ENCODE measurements around the gene ETS1. TPM values are rescaled to one million over a fixed set of nuclear protein-coding genes. Genes with fewer than 3 reads are reported as not detected.

ETS1 gene
- polyA plus RNA-seq, 4 donors: 5.1 to 31.5 (median 20.9) TPM

DNA sequence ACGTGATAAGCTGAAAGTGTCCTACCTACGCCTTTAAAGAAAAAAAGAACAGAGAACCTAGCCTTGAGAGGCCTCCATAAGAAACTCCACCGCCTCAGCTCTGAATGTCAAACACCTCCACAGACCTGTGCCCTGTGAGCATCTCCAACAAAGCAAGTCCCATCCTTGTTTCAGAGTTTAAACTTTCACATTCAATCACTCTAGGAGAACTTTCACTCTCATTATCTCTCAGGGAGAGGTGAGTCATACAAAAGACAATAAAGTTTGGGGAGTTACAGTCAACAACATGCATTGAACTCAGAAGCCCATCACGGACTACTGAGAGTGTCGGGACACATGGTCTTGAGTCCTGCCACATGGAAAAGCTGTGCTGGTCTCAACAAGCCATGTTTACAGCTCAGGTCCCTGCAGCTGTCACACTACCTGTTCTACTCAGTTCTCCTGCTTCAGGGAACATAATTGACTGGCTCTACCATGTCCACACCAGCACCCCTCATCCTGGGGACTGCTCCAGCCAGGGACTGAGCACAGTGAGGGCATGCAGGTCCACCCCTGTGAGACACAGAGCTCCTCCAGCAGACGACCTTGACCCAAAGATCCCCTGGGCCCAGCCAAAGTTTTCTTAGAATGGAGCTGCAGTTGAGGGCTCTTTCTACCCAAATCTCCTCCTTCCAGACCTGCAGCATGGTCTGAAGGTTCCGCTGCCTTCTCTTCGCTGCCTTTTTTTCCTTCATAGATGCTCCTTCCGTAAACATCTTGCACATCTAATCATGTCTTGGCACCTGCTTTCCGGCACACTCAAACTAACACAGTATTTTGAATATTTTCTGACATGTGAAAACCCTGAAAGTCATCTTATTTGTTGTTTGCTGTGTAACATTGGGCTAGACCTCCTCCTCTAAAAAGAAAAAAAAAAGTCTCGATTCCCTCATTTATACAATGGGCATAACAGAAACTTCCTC lies 114.9 kb downstream of the ETS1 start:
- FAIRE-seq (no peak), DNase-seq (peak in 1 of 2 donors; percentile 78)
- no peaks in the 10 kb centered on the region for H3K27me3 ChIP-seq (ENCODE audit: control insufficient read depth in 3 of 3, insufficient read depth in 3 of 3, low read length in 3 of 3)
- 41 to 54% (median 43%) methylated on average over 11 of the region's 11 CpGs for WGBS, 3 donors
- peak overlapping the region in 2 of 3 donors; percentile 1 to 83 for H3K27ac ChIP-seq (ENCODE audit: low read depth in 1 of 3, low read length in 2 of 3)
- H3K36me3 ChIP-seq (ENCODE audit: control insufficient read depth in 3 of 3, insufficient read depth in 2 of 3, low read depth in 1 of 3, low read length in 3 of 3): peaks cover 0 to 26% (median 6%) of the 10 kb centered on the region in 3 donors
- H3K4me3 ChIP-seq (ENCODE audit: low read depth in 1 of 3, low read length in 3 of 3): no peak overlapping the region
- peaks cover 14 to 53% (median 45%) of the 10 kb centered on the region in 3 donors for H3K4me1 ChIP-seq (ENCODE audit: control insufficient read depth in 3 of 3, insufficient read depth in 2 of 3, low read depth in 1 of 3, low read length in 2 of 3)
- H3K9me3 ChIP-seq (ENCODE audit: control insufficient read depth in 2 of 2, insufficient read depth in 1 of 2, low read depth in 1 of 2, low read length in 1 of 2): no peaks in the 10 kb centered on the region

DNA sequence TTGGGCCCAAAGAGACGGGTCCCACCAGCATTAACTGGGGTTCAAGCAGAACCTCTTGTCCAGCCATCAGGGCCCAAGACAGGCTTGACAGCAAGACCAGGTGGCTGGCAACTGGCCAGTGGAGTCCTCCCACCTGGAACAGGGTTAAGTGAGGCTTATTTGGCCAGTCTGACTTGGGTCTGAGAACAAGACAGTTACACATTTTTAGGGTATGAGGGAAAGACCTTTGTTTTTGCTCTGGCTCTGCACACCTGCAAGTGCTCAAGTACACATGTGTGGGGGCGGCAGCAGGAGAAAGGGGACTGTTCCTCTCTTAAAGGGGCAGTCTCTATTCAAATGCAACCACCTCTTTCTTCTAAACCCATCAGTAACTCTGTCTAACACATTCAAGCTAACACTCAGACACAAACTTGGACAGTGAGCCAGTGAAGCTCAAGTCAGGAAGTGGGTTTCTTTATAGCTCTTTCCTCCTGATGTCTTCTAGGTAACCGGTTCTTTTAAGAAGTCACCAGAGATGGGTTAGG lies 116.2 kb downstream of the ETS1 start:
- H3K4me3 ChIP-seq (ENCODE audit: low read depth in 1 of 3, low read length in 3 of 3): no peak overlapping the region
- H3K27ac ChIP-seq (ENCODE audit: low read depth in 1 of 3, low read length in 2 of 3): peak overlapping the region in 2 of 3 donors; percentile 0 to 86
- FAIRE-seq (no peak), DNase-seq (peak in 1 of 2 donors; percentile 58)
- 54 to 78% (median 62%) methylated on average over 3 of the region's 3 CpGs for WGBS, 3 donors
- peaks cover 0 to 34% (median 5%) of the 10 kb centered on the region in 3 donors for H3K36me3 ChIP-seq (ENCODE audit: control insufficient read depth in 3 of 3, insufficient read depth in 2 of 3, low read depth in 1 of 3, low read length in 3 of 3)
- no peaks in the 10 kb centered on the region for H3K27me3 ChIP-seq (ENCODE audit: control insufficient read depth in 3 of 3, insufficient read depth in 3 of 3, low read length in 3 of 3)
- no peaks in the 10 kb centered on the region for H3K9me3 ChIP-seq (ENCODE audit: control insufficient read depth in 2 of 2, insufficient read depth in 1 of 2, low read depth in 1 of 2, low read length in 1 of 2)
- H3K4me1 ChIP-seq (ENCODE audit: control insufficient read depth in 3 of 3, insufficient read depth in 2 of 3, low read depth in 1 of 3, low read length in 2 of 3): peaks cover 14 to 50% (median 45%) of the 10 kb centered on the region in 3 donors

DNA sequence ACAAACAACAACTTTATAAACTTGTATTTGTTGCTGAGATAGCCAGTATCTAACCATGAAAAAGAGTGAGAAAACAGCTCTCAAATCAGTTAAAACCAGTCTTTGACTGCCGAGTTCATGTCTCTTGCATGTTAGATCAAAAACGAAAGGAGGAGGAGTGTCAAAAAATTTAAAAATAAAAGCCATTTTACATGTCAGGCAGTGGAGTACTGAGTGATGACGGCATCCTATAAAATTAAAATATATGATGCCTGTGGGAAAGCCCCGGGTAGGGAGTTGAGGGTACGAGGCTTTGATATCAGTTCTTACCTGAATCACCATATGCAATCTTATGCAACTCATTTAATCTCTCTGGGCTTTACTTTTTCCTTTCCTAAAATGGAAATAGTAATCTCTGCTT lies 117.3 kb downstream of the ETS1 start:
- no peaks in the 10 kb centered on the region for H3K9me3 ChIP-seq (ENCODE audit: control insufficient read depth in 2 of 2, insufficient read depth in 1 of 2, low read depth in 1 of 2, low read length in 1 of 2)
- FAIRE-seq: no peak
- peaks cover 0 to 40% (median 10%) of the 10 kb centered on the region in 3 donors for H3K36me3 ChIP-seq (ENCODE audit: control insufficient read depth in 3 of 3, insufficient read depth in 2 of 3, low read depth in 1 of 3, low read length in 3 of 3)
- no peak overlapping the region for H3K4me3 ChIP-seq (ENCODE audit: low read depth in 1 of 3, low read length in 3 of 3)
- DNase-seq: no peak
- no peak overlapping the region for H3K27ac ChIP-seq (ENCODE audit: low read depth in 1 of 3, low read length in 2 of 3)
- peaks cover 14 to 50% (median 42%) of the 10 kb centered on the region in 3 donors for H3K4me1 ChIP-seq (ENCODE audit: control insufficient read depth in 3 of 3, insufficient read depth in 2 of 3, low read depth in 1 of 3, low read length in 2 of 3)
- 56 to 67% (median 63%) methylated on average over 5 of the region's 5 CpGs for WGBS, 3 donors
- no peaks in the 10 kb centered on the region for H3K27me3 ChIP-seq (ENCODE audit: control insufficient read depth in 3 of 3, insufficient read depth in 3 of 3, low read length in 3 of 3)

DNA sequence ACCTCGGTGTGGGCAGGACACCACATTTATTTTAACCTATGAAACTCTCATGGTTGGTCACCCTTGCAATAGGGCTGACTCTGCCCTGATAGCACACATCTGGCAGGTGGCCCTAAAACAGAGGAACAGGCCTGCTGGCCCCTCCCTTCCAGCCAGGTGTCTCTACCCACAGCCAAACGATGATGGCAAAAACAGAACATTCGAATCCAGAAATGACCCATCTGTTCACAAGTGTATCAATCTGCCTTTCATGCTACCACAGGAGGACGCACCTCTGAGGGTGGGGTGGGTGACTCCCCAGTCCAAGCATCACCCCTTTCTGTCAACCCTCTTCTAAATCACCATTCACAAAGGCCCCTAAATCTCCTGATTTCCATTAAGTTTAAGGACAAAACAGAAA lies 118.1 kb downstream of the ETS1 start:
- peaks cover 14 to 43% (median 34%) of the 10 kb centered on the region in 3 donors for H3K4me1 ChIP-seq (ENCODE audit: control insufficient read depth in 3 of 3, insufficient read depth in 2 of 3, low read depth in 1 of 3, low read length in 2 of 3)
- FAIRE-seq: no peak
- DNase-seq: no peak

DNA sequence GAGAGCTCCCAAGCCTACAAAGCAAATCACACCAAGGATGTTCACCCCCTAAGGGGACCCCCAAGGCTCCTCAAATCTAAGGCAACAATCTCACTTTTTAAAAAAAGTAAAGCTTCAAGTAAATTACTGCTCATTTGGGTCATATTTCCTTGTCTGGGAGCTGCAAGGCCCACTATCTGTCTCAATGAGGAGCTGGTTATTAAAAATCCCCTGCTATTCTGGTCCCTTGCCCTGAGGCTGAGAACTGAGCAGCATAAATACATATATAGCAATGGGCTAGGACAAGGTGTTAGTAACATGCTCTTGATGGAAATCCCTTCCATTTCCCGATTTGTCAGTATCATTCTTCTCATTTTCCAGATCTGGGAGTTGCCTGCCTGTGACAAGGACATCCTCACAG lies 119.2 kb downstream of the ETS1 start:
- peaks cover 7 to 36% (median 34%) of the 10 kb centered on the region in 3 donors for H3K4me1 ChIP-seq (ENCODE audit: control insufficient read depth in 3 of 3, insufficient read depth in 2 of 3, low read depth in 1 of 3, low read length in 2 of 3)

More for the DNA sequence above, 118.1 kb downstream of the ETS1 start:
- no peaks in the 10 kb centered on the region for H3K9me3 ChIP-seq (ENCODE audit: control insufficient read depth in 2 of 2, insufficient read depth in 1 of 2, low read depth in 1 of 2, low read length in 1 of 2)
- H3K4me3 ChIP-seq (ENCODE audit: low read depth in 1 of 3, low read length in 3 of 3): no peak overlapping the region
- H3K27ac ChIP-seq (ENCODE audit: low read depth in 1 of 3, low read length in 2 of 3): peak overlapping the region in 1 of 3 donors; percentile 69
- 55 to 60% (median 55%) methylated on average over 4 of the region's 4 CpGs for WGBS, 3 donors
- no peaks in the 10 kb centered on the region for H3K27me3 ChIP-seq (ENCODE audit: control insufficient read depth in 3 of 3, insufficient read depth in 3 of 3, low read length in 3 of 3)
- H3K36me3 ChIP-seq (ENCODE audit: control insufficient read depth in 3 of 3, insufficient read depth in 2 of 3, low read depth in 1 of 3, low read length in 3 of 3): peaks cover 0 to 35% (median 10%) of the 10 kb centered on the region in 3 donors

DNA sequence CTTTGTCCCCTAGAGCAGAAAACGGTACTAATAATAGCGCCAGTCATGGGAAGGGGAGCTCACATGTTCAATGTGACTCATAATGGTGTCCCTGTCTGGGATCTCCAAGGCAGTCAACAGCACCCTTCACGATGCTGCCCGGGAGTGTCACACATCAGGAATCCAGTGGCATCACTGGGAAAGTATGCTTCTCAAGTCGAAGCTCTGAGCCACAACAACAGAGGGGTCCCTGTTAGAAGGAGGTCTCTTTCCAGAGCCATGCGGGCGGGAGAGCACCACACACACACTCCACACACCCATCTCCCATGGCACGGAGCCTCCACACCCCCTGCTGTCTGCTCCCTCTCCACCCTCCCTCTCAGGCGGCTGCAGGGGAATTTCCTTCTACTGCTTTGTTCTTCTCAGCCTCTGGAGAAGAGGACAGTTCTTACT lies 119.7 kb downstream of the ETS1 start:
- no peak for FAIRE-seq
- Histone ChIP-seq H3K27me3 (ENCODE audit: control insufficient read depth in 3 of 3, insufficient read depth in 3 of 3, low read length in 3 of 3) (no peaks in the 10 kb centered on the region), H3K36me3 (ENCODE audit: control insufficient read depth in 3 of 3, insufficient read depth in 2 of 3, low read depth in 1 of 3, low read length in 3 of 3) (peaks cover 0 to 33% (median 13%) of the 10 kb centered on the region in 3 donors), H3K4me3 (ENCODE audit: low read depth in 1 of 3, low read length in 3 of 3) (no peak overlapping the region), H3K9me3 (ENCODE audit: control insufficient read depth in 2 of 2, insufficient read depth in 1 of 2, low read depth in 1 of 2, low read length in 1 of 2) (no peaks in the 10 kb centered on the region), H3K4me1 (ENCODE audit: control insufficient read depth in 3 of 3, insufficient read depth in 2 of 3, low read depth in 1 of 3, low read length in 2 of 3) (peaks cover 6 to 36% (median 32%) of the 10 kb centered on the region in 3 donors), H3K27ac (ENCODE audit: low read depth in 1 of 3, low read length in 2 of 3) (peak overlapping the region; percentile 28 to 76 (median 59))
- WGBS, 3 donors: 42 to 51% (median 47%) methylated on average over 9 of the region's 9 CpGs
- peak in 1 of 2 donors; percentile 81 for DNase-seq

More for the DNA sequence above, 119.2 kb downstream of the ETS1 start:
- no peak for FAIRE-seq
- WGBS, 3 donors: 65 to 85% (median 74%) methylated on average over 1 of the region's 1 CpG
- H3K4me3 ChIP-seq (ENCODE audit: low read depth in 1 of 3, low read length in 3 of 3): no peak overlapping the region
- H3K36me3 ChIP-seq (ENCODE audit: control insufficient read depth in 3 of 3, insufficient read depth in 2 of 3, low read depth in 1 of 3, low read length in 3 of 3): peaks cover 0 to 31% (median 10%) of the 10 kb centered on the region in 3 donors
- DNase-seq: no peak
- no peaks in the 10 kb centered on the region for H3K9me3 ChIP-seq (ENCODE audit: control insufficient read depth in 2 of 2, insufficient read depth in 1 of 2, low read depth in 1 of 2, low read length in 1 of 2)
- H3K27me3 ChIP-seq (ENCODE audit: control insufficient read depth in 3 of 3, insufficient read depth in 3 of 3, low read length in 3 of 3): no peaks in the 10 kb centered on the region
- H3K27ac ChIP-seq (ENCODE audit: low read depth in 1 of 3, low read length in 2 of 3): peak overlapping the region; percentile 28 to 76 (median 59)

DNA sequence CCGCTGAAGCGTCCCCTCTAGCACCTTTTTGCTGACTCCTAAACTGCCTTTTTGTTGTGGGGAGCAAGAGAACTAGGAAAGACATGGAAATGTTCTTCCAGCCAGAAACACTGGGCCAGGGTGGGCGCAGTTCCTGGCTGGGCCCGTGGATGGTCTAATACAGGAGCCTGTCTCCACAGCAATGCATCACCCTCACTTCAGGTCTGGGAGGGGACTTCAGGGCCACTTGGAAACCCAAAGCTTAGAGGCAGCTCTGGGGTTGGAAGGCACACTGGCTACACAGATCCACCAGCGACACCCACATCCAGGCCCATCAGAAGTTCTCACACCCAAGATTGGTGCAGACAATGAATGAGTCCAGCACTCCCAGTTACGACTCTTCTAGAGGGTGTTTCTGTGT lies 120.3 kb downstream of the ETS1 start:
- FAIRE-seq (no peak), DNase-seq (no peak)
- WGBS, 3 donors: 85 to 96% (median 92%) methylated on average over 6 of the region's 6 CpGs
- no peaks in the 10 kb centered on the region for H3K9me3 ChIP-seq (ENCODE audit: control insufficient read depth in 2 of 2, insufficient read depth in 1 of 2, low read depth in 1 of 2, low read length in 1 of 2)
- no peaks in the 10 kb centered on the region for H3K27me3 ChIP-seq (ENCODE audit: control insufficient read depth in 3 of 3, insufficient read depth in 3 of 3, low read length in 3 of 3)
- peak overlapping the region in 1 of 3 donors; percentile 76 for H3K27ac ChIP-seq (ENCODE audit: low read depth in 1 of 3, low read length in 2 of 3)
- no peak overlapping the region for H3K4me3 ChIP-seq (ENCODE audit: low read depth in 1 of 3, low read length in 3 of 3)
- peaks cover 5 to 33% (median 26%) of the 10 kb centered on the region in 3 donors for H3K4me1 ChIP-seq (ENCODE audit: control insufficient read depth in 3 of 3, insufficient read depth in 2 of 3, low read depth in 1 of 3, low read length in 2 of 3)
- peaks cover 0 to 33% (median 13%) of the 10 kb centered on the region in 3 donors for H3K36me3 ChIP-seq (ENCODE audit: control insufficient read depth in 3 of 3, insufficient read depth in 2 of 3, low read depth in 1 of 3, low read length in 3 of 3)

DNA sequence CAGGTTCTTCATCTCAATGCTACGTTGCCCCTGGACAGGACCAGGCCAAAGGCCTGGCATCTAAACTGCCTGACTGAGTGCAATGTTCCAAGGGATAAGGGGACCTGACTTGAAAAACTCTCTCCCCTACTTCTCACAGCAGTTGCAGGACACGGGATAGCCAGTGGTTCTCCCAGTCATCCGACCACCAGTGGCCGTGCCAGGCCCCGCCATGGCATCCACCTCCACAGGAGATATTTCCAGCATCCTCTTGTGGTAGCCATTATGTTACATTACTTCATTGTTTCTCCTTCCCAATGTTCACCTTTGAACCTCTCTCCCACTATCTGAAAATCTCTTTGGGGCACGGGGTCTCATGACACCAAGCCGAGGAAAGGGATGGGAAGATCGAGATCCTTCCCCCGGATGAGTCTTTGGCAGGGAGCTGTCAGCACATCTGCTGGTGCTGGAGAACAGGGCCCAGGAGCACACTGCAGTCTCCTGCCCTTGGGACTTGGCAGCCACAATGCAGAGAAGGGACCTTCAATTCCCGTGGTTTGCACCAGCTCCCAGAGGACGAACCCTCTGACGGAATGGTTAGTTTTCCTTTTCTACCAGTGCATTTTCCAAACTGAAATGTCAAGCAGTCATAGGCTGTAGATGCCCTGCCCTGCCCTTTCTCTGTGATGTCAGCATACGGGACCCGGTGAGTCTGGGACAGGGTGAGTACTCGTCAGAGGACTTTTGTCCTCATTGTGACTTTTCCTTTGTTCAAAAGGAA lies 121.2 kb downstream of the ETS1 start:
- no peaks in the 10 kb centered on the region for H3K9me3 ChIP-seq (ENCODE audit: control insufficient read depth in 2 of 2, insufficient read depth in 1 of 2, low read depth in 1 of 2, low read length in 1 of 2)
- WGBS, 3 donors: 82 to 89% (median 86%) methylated on average over 15 of the region's 15 CpGs
- DNase-seq (no peak), FAIRE-seq (no peak)
- H3K36me3 ChIP-seq (ENCODE audit: control insufficient read depth in 3 of 3, insufficient read depth in 2 of 3, low read depth in 1 of 3, low read length in 3 of 3): peaks cover 0 to 33% (median 13%) of the 10 kb centered on the region in 3 donors
- peaks cover 5 to 30% (median 24%) of the 10 kb centered on the region in 3 donors for H3K4me1 ChIP-seq (ENCODE audit: control insufficient read depth in 3 of 3, insufficient read depth in 2 of 3, low read depth in 1 of 3, low read length in 2 of 3)
- H3K4me3 ChIP-seq (ENCODE audit: low read depth in 1 of 3, low read length in 3 of 3): no peak overlapping the region
- no peaks in the 10 kb centered on the region for H3K27me3 ChIP-seq (ENCODE audit: control insufficient read depth in 3 of 3, insufficient read depth in 3 of 3, low read length in 3 of 3)
- H3K27ac ChIP-seq (ENCODE audit: low read depth in 1 of 3, low read length in 2 of 3): peak overlapping the region in 1 of 3 donors; percentile 78

Data from small intestine (tissue), 7 donors.